B cell (primary cell): ENCODE data around the gene ANTXR1. TPM values are rescaled to one million over a fixed set of nuclear protein-coding genes. Genes with fewer than 3 reads are reported as not detected.

Experiments
- ATAC-seq: fragments of 200-7000 bp; cut with Tn5 transposase; one replicate; pipeline ENCODE4 v1.10.0; 2021; ENCODE audit warnings: low read depth, mild to moderate bottlenecking, moderate number of reproducible peaks, moderate library complexity
- CTCF ChIA-PET: fragments of 350-600 bp; sonication (Branson Sonifier 250); formaldehyde crosslinking; loops from one replicate; lab custom pipeline; 2021; ENCODE audit warnings: antibody characterized with exemption, inconsistent platforms; lab: Charles Lee
- POLR2A ChIA-PET: fragments of 350-600 bp; sonication (Branson Sonifier 250); formaldehyde crosslinking; loops from one replicate; lab custom pipeline; 2021; ENCODE audit warnings: antibody characterized with exemption; lab: Charles Lee
- DNase-seq: peaks from one replicate; pipeline ENCODE4 v3.0.0; 2013
- H2AFZ ChIP-seq: 2 replicates; pipeline ENCODE4 v1.6.1; 2012; ENCODE audit warnings: mild to moderate bottlenecking, low read depth, low read length; ENCODE audit not compliant: insufficient read depth, poor library complexity, severe bottlenecking
- H3K27ac ChIP-seq, 2 donors: 1 replicate in 1 of 2; 2 replicates in 1 of 2; pipeline ENCODE4 v1.5.1; 2012 to 2013; ENCODE audit warnings: low read length in 2 of 2, mild to moderate bottlenecking in 2 of 2, moderate library complexity in 1 of 2
- H3K27me3 ChIP-seq, 4 experiments: fragments of 200-600 bp in 1 of 4; sonication (generic) in 1 of 4; replicated peaks in 1 of 4; 1 replicate in 2 of 4; 2 replicates in 2 of 4; pipeline versions ENCODE4 v1.6.1 to v1.7.0; 2013 to 2016; ENCODE audit warnings: low read length in 3 of 4, mild to moderate bottlenecking in 2 of 4, mixed read lengths in 1 of 4, moderate library complexity in 1 of 4; ENCODE audit not compliant: insufficient read depth in 4 of 4, control insufficient read depth in 3 of 4; ENCODE audit errors: control extremely low read depth in 1 of 4
- H3K36me3 ChIP-seq, 2 experiments: replicated peaks in 1 of 2; 1 replicate in 1 of 2; 2 replicates in 1 of 2; pipeline versions ENCODE4 v1.6.1 to v1.7.1; 2013; ENCODE audit warnings: low read length in 1 of 2; ENCODE audit not compliant: insufficient read depth in 2 of 2, control insufficient read depth in 1 of 2; ENCODE audit errors: control extremely low read depth in 1 of 2, extremely low read depth in 1 of 2
- H3K4me1 ChIP-seq, 2 donors: fragments of 200-600 bp in 1 of 2; sonication (generic) in 1 of 2; 1 replicate in 1 of 2; 2 replicates in 1 of 2; pipeline versions ENCODE4 v1.5.1 to v1.6.1; 2013 to 2017; ENCODE audit warnings: low read length in 2 of 2; ENCODE audit not compliant: control insufficient read depth in 2 of 2, insufficient read depth in 2 of 2
- H3K4me2 ChIP-seq: replicated peaks from 2 replicates; pipeline ENCODE3; 2012; ENCODE audit warnings: mild to moderate bottlenecking, low read depth, low read length; ENCODE audit not compliant: poor library complexity, severe bottlenecking
- H3K4me3 ChIP-seq, 5 experiments: fragments of 200-600 bp in 1 of 5; sonication (generic) in 1 of 5; 1 replicate in 3 of 5; 2 replicates in 2 of 5; pipeline versions ENCODE4 v1.5.1 to v1.7.0; 2011 to 2016; ENCODE audit warnings: low read length in 4 of 5, mild to moderate bottlenecking in 4 of 5, low read depth in 2 of 5, control low read depth in 1 of 5, moderate library complexity in 1 of 5; ENCODE audit not compliant: insufficient read depth in 1 of 5; ENCODE audit errors: control extremely low read depth in 1 of 5, extremely low read depth in 1 of 5
- H3K79me2 ChIP-seq: fragments of 200-600 bp; sonication (generic); one replicate; pipeline ENCODE4 v1.6.0; 2016; ENCODE audit warnings: low read length; ENCODE audit not compliant: control insufficient read depth, insufficient read depth
- H3K9ac ChIP-seq: fragments of 200-600 bp; sonication (generic); 2 replicates; pipeline ENCODE4 v1.6.1; 2017; ENCODE audit warnings: mild to moderate bottlenecking, low read length, moderate library complexity
- H3K9me3 ChIP-seq, 3 donors: one replicate each; pipeline versions ENCODE4 v1.6.1 to v1.7.1; 2013; ENCODE audit warnings: low read length in 2 of 3; ENCODE audit not compliant: control insufficient read depth in 2 of 3, insufficient read depth in 1 of 3; ENCODE audit errors: control extremely low read depth in 1 of 3
- H4K20me1 ChIP-seq: 2 replicates; pipeline ENCODE4 v1.6.0; 2012; ENCODE audit warnings: mild to moderate bottlenecking, low read length; ENCODE audit not compliant: insufficient read depth, control insufficient read depth, poor library complexity, severe bottlenecking
- H3K27ac Mint-ChIP-seq: one replicate; pipeline ENCODE4 v1.8.0; 2021; ENCODE audit warnings: mixed read lengths
- H3K27me3 Mint-ChIP-seq: one replicate; pipeline ENCODE4 v1.8.0; 2021; ENCODE audit warnings: mixed read lengths
- H3K4me1 Mint-ChIP-seq: one replicate; pipeline ENCODE4 v1.8.0; 2021; ENCODE audit warnings: mixed read lengths
- H3K4me3 Mint-ChIP-seq: one replicate; pipeline ENCODE4 v1.8.0; 2021; ENCODE audit warnings: mixed read lengths
- H3K9me3 Mint-ChIP-seq: one replicate; pipeline ENCODE4 v1.8.0; 2022; ENCODE audit warnings: mixed read lengths; ENCODE audit not compliant: insufficient read depth
- EZH2 ChIP-seq: IDR thresholded peaks from 2 replicates; pipeline ENCODE4 v1.6.1; 2012; ENCODE audit warnings: borderline replicate concordance, low read depth, mild to moderate bottlenecking, moderate library complexity, low read length; ENCODE audit not compliant: insufficient read depth, poor library complexity, severe bottlenecking
- WGBS: methylation state at CpG from one replicate; pipeline ENCODE4 v1.1.5; 2013; ENCODE audit warnings: missing lambda C conversion rate; ENCODE audit not compliant: insufficient coverage; 5-methylcytosine and 5-hydroxymethylcytosine counted together
- intact Hi-C: fragments of 100-400 bp; cut with micrococcal nuclease; formaldehyde crosslinking; loops from one replicate; pipeline ENCODE4 v1.10.0; 2022
- polyA plus RNA-seq: library from polyadenylated mRNA; depleted of rRNA; stranded (reverse); fragments of >200 nt; gene quantifications from 2 replicates; pipeline ENCODE4 v1.2.3, GENCODE V29; 2012
- total RNA-seq, 2 donors: library from RNA; stranded (reverse); fragments of 120-200 nt in 1 of 2; gene quantifications; 1 replicate in 1 of 2; 2 replicates in 1 of 2; pipeline versions ENCODE4 v1.2.3 to v1.2.4, GENCODE V29; 2013 to 2022
- TF ChIP-seq, protein P1 (sequence below): fragments of 200-600 bp; IDR thresholded peaks from one replicate; pipeline ENCODE4 v1.8.0; 2022; ENCODE audit warnings: antibody characterized with exemption, mild to moderate bottlenecking

The ANTXR1 gene
- total and polyA plus RNA-seq, 2 donors (not counting 1 experiment from before 2014, with no cell fraction given) = not detected

DNA sequence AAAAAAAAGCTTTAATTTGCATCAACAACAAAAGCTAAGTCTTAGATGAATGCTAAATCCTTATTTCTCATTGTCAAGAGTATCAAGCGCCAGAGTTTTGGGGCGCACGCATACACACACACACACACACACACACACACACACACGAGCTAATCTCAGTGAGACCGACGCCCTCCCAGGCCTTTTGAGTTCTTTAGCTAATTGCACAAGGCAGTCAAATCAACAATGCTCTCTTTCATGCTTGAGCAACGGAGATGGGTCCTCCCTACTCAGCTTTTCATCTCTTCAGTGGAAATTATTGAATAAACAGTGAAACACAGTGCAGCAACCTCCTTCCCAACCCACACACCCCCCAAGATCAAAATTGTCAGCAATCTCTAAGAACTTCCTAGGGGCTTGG is 19.3 kb upstream of the ANTXR1 start:
- intact Hi-C loops = no loop called here
- Histone ChIP-seq H3K27ac (no peak overlapping the region), H3K36me3 (no peaks in the 10 kb centered on the region), H2AFZ (no peak overlapping the region), H3K4me3 (no peak overlapping the region), H3K27me3 (peaks cover 0 to 4% (median 0%) of the 10 kb centered on the region in 4 experiments), H3K9ac (no peak overlapping the region), H3K79me2 (no peaks in the 10 kb centered on the region), H3K9me3 (no peaks in the 10 kb centered on the region), H3K4me2 (no peak overlapping the region), H4K20me1 (no peaks in the 10 kb centered on the region), H3K4me1 (no peaks in the 10 kb centered on the region)
- ATAC-seq (no peak), DNase-seq (no peak)
- Mint-ChIP-seq H3K9me3 (no peaks in the 10 kb centered on the region), H3K4me3 (no peak overlapping the region), H3K27me3 (peaks cover 30% of the 10 kb centered on the region), H3K27ac (no peak overlapping the region), H3K4me1 (no peaks in the 10 kb centered on the region)
- WGBS = 93% methylated on average over 7 of the region's 7 CpGs
- POLR2A ChIA-PET = no interaction called here
- CTCF ChIA-PET = interaction anchor here (1.0 kb wide), 1 partner anchor 16 kb away, joined by 3 read pairs; no protein-coding TSS in a partner anchor
- no peak for TF ChIP-seq EZH2
- TF ChIP-seq, protein P1, sequence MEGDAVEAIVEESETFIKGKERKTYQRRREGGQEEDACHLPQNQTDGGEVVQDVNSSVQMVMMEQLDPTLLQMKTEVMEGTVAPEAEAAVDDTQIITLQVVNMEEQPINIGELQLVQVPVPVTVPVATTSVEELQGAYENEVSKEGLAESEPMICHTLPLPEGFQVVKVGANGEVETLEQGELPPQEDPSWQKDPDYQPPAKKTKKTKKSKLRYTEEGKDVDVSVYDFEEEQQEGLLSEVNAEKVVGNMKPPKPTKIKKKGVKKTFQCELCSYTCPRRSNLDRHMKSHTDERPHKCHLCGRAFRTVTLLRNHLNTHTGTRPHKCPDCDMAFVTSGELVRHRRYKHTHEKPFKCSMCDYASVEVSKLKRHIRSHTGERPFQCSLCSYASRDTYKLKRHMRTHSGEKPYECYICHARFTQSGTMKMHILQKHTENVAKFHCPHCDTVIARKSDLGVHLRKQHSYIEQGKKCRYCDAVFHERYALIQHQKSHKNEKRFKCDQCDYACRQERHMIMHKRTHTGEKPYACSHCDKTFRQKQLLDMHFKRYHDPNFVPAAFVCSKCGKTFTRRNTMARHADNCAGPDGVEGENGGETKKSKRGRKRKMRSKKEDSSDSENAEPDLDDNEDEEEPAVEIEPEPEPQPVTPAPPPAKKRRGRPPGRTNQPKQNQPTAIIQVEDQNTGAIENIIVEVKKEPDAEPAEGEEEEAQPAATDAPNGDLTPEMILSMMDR = no peak

DNA sequence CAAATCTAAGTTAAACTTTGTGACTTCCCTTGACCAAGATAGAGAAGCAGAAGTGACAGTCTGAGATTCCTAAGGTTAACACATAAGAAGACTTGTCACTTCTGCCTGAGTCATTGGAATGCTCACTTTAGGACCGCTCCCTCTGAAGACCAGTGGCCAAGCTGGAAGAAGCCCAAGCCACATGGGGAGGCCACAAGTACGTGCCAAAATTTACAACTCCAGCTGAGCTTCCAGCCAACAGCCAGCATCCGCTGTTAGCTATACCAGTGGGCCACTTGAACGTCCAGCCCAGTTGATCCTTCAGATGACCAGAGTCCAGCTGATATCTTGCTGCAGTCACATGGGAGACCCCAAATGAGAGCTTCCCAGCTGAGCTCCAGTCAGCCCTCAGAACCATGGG is 18.1 kb upstream of the ANTXR1 start:
- 88% methylated on average over 4 of the region's 4 CpGs for WGBS
- intact Hi-C loops = no loop called here
- ChIA-PET CTCF (no interaction called here), POLR2A (no interaction called here)
- Histone ChIP-seq H3K79me2 (no peaks in the 10 kb centered on the region), H3K4me1 (no peaks in the 10 kb centered on the region), H3K9ac (no peak overlapping the region), H3K27ac (no peak overlapping the region), H3K27me3 (peaks cover 0 to 6% (median 0%) of the 10 kb centered on the region in 4 experiments), H2AFZ (no peak overlapping the region), H3K4me3 (no peak overlapping the region), H3K36me3 (no peaks in the 10 kb centered on the region), H3K9me3 (no peaks in the 10 kb centered on the region), H4K20me1 (no peaks in the 10 kb centered on the region), H3K4me2 (no peak overlapping the region)
- Mint-ChIP-seq H3K4me3 (no peak overlapping the region), H3K27me3 (peaks cover 36% of the 10 kb centered on the region), H3K9me3 (no peaks in the 10 kb centered on the region), H3K4me1 (no peaks in the 10 kb centered on the region), H3K27ac (no peak overlapping the region)
- ATAC-seq (no peak), DNase-seq (no peak)
- TF ChIP-seq, protein P1 = no peak
- no peak for TF ChIP-seq EZH2
